Hepatocyte (in vitro differentiated cells): ENCODE measurements around the gene RASD2. TPM values are rescaled to one million over a fixed set of nuclear protein-coding genes. Genes with fewer than 3 reads are reported as not detected.

ENCODE experiments used
- DNase-seq: peaks from one replicate; pipeline ENCODE4 v3.0.0-alpha.2; 2016; ENCODE audit warnings: low spot score
- H2AFZ ChIP-seq: fragments of 200-600 bp; sonication (generic); 2 replicates; pipeline ENCODE4 v1.6.0; 2016; ENCODE audit warnings: antibody characterized with exemption, mild to moderate bottlenecking
- H3K27ac ChIP-seq: fragments of 200-600 bp; sonication (generic); 2 replicates; pipeline ENCODE4 v1.5.1; 2016; ENCODE audit warnings: mild to moderate bottlenecking
- H3K27me3 ChIP-seq: fragments of 200-600 bp; sonication (generic); 2 replicates; pipeline ENCODE4 v1.6.1; 2016
- H3K36me3 ChIP-seq: fragments of 200-600 bp; sonication (generic); replicated peaks from 2 replicates; pipeline ENCODE4 v1.5.1; 2016; ENCODE audit warnings: low read depth; ENCODE audit not compliant: insufficient read depth
- H3K4me1 ChIP-seq: fragments of 200-600 bp; sonication (generic); 2 replicates; pipeline ENCODE4 v1.5.1; 2016; ENCODE audit warnings: mild to moderate bottlenecking, moderate library complexity; ENCODE audit not compliant: insufficient read depth
- H3K4me2 ChIP-seq: fragments of 200-600 bp; sonication (generic); 2 replicates; pipeline ENCODE4 v1.6.0; 2016
- H3K4me3 ChIP-seq: fragments of 200-600 bp; sonication (generic); 2 replicates; pipeline ENCODE4 v1.5.1; 2016; ENCODE audit warnings: mild to moderate bottlenecking
- H3K79me2 ChIP-seq: fragments of 200-600 bp; sonication (generic); 2 replicates; pipeline ENCODE4 v1.6.0; 2017; ENCODE audit warnings: mild to moderate bottlenecking
- H3K9me2 ChIP-seq: fragments of 200-600 bp; sonication (generic); replicated peaks from 2 replicates; pipeline ENCODE4 v1.6.0; 2017; ENCODE audit warnings: mild to moderate bottlenecking; ENCODE audit not compliant: insufficient read depth
- H3K9me3 ChIP-seq: fragments of 200-600 bp; sonication (generic); 2 replicates; pipeline ENCODE4 v1.5.1; 2016; ENCODE audit warnings: low read depth, mild to moderate bottlenecking
- H4K20me1 ChIP-seq: fragments of 200-600 bp; sonication (generic); 2 replicates; pipeline ENCODE4 v1.6.0; 2016; ENCODE audit warnings: mild to moderate bottlenecking; ENCODE audit not compliant: insufficient read depth, poor library complexity, severe bottlenecking
- EZH2 ChIP-seq: fragments of 200-600 bp; sonication (generic); IDR thresholded peaks from 2 replicates; pipeline ENCODE4 v1.6.1; 2016; ENCODE audit warnings: antibody characterized with exemption, mild to moderate bottlenecking, borderline replicate concordance
- EZH2phosphoT487 ChIP-seq: fragments of 200-600 bp; sonication (generic); IDR thresholded peaks from one replicate; pipeline ENCODE4 v1.6.1; 2018; ENCODE audit warnings: antibody characterized with exemption, mild to moderate bottlenecking, low read depth, moderate library complexity; ENCODE audit not compliant: unreplicated experiment, severe bottlenecking
- WGBS: methylation state at CpG from one replicate; pipeline ENCODE4 v1.1.6; 2016; ENCODE audit warnings: low lambda C conversion rate; ENCODE audit errors: missing lambda C conversion rate; 5-methylcytosine and 5-hydroxymethylcytosine counted together
- polyA plus RNA-seq: library from polyadenylated mRNA; unstranded; fragments of >200 nt; fragmentation: Nextera tagmentation; extraction: Ambion mirVana; gene quantifications from 2 replicates; pipeline ENCODE4 v1.2.1, GENCODE V29; 2016
- total RNA-seq: library from RNA; depleted of rRNA; stranded (reverse); fragments of >200 nt; gene quantifications from 2 replicates; pipeline ENCODE4 v1.2.3, GENCODE V29; 2014
- TF ChIP-seq, protein P1 (sequence below): fragments of 200-600 bp; sonication (generic); IDR thresholded peaks from 2 replicates; pipeline ENCODE4 v1.5.1; 2016; ENCODE audit warnings: antibody characterized with exemption, mild to moderate bottlenecking; ENCODE audit not compliant: poor library complexity

RASD2 gene
- total and polyA plus RNA-seq, 2 experiments from 2014 or later, result 1.3 to 12.7 TPM

DNA sequence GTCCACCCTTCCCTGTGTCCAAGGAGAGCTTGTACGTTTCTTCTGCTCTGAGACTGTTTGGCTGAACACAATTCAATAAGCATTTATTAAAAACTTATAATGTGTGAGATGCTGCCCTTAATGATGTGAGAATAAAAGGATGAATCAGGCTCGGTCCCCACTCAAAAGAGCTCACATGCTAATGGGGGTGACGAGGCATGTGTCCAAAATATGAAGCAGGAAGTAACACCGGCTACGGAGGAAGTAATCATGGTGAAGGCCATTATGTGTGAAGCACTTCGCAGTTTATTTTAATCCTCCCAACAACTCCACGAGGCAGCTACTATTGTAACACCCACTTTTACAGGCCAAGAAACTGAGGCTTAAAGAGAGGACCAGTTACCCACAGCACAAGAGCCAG is 3.4 kb upstream of the RASD2 start:
- no peak overlapping the region for H3K4me3 ChIP-seq

DNA sequence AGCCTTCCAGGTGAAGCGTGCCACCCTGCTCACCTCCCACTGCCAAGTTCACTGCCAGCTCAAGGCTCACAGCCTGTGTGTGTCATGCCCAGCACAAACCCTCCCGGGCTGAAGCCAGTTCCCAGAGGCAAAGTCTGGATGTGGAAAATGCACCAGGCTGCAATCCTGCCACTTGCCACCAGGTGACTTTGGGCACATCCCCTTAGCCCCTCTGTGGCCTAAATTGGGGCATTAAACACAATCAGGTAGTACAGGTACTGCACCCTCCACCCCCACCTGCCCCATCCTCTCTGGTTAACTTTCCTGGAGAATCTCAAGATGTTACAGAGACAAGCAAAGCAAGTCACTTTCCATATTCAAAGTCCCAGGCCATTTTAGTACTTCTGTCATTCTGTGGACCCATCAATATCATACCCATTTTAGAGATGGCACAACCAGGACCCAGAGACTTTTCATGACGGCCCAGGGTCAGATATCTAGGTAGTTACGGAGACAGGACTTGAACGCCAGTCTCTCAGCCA is 1.8 kb upstream of the RASD2 start:
- H3K27me3 ChIP-seq, result peaks cover 30% of the 10 kb centered on the region

More for the DNA sequence above, 3.4 kb upstream of the RASD2 start:
- H3K4me2 ChIP-seq, result no peak overlapping the region
- no peak overlapping the region for H2AFZ ChIP-seq
- H3K79me2 ChIP-seq, result no peaks in the 10 kb centered on the region
- 79% methylated on average over 7 of the region's 7 CpGs for WGBS
- no peaks in the 10 kb centered on the region for H3K9me3 ChIP-seq
- H3K27ac ChIP-seq, result no peak overlapping the region
- no peaks in the 10 kb centered on the region for H4K20me1 ChIP-seq
- no peaks in the 10 kb centered on the region for H3K9me2 ChIP-seq
- peaks cover 14% of the 10 kb centered on the region for H3K27me3 ChIP-seq
- TF ChIP-seq EZH2 (no peak), EZH2phosphoT487 (no peak)
- TF ChIP-seq, protein P1, sequence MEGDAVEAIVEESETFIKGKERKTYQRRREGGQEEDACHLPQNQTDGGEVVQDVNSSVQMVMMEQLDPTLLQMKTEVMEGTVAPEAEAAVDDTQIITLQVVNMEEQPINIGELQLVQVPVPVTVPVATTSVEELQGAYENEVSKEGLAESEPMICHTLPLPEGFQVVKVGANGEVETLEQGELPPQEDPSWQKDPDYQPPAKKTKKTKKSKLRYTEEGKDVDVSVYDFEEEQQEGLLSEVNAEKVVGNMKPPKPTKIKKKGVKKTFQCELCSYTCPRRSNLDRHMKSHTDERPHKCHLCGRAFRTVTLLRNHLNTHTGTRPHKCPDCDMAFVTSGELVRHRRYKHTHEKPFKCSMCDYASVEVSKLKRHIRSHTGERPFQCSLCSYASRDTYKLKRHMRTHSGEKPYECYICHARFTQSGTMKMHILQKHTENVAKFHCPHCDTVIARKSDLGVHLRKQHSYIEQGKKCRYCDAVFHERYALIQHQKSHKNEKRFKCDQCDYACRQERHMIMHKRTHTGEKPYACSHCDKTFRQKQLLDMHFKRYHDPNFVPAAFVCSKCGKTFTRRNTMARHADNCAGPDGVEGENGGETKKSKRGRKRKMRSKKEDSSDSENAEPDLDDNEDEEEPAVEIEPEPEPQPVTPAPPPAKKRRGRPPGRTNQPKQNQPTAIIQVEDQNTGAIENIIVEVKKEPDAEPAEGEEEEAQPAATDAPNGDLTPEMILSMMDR, result no peak
- peaks cover 10% of the 10 kb centered on the region for H3K4me1 ChIP-seq
- H3K36me3 ChIP-seq, result no peaks in the 10 kb centered on the region
- DNase-seq, result no peak

DNA sequence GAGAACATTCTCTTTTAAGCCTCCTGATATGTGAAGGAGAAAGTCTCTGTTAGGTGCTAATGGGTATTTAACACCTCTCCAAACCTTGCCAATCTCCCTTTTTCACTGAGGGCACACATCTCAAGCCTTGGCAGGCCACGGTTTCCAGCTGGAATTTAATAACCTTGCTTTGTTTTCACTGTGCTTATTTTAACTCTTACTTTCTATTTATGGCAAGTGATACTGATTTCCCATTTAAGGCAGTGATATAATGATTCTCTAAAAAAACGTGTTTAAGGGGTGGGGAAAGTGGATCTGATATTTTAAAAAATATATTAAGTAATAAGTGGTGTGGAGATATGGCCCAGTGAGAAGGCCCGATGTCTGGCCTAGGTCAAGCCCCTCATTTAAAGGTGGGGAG is 1.1 kb upstream of the RASD2 start:
- Histone ChIP-seq H3K4me3 (no peak overlapping the region), H3K4me1 (peaks cover 10% of the 10 kb centered on the region), H2AFZ (no peak overlapping the region), H4K20me1 (no peaks in the 10 kb centered on the region), H3K9me2 (no peaks in the 10 kb centered on the region), H3K36me3 (no peaks in the 10 kb centered on the region), H3K27me3 (peaks cover 36% of the 10 kb centered on the region), H3K4me2 (peak overlapping the region; percentile 99), H3K79me2 (no peaks in the 10 kb centered on the region), H3K9me3 (no peaks in the 10 kb centered on the region), H3K27ac (no peak overlapping the region)
- DNase-seq, result no peak
- 38% methylated on average over 3 of the region's 3 CpGs for WGBS
- TF ChIP-seq EZH2phosphoT487, result no peak
- TF ChIP-seq, protein P1, result no peak
- no peak for TF ChIP-seq EZH2

More for the DNA sequence above, 1.8 kb upstream of the RASD2 start:
- Histone ChIP-seq H3K4me2 (no peak overlapping the region), H3K9me2 (no peaks in the 10 kb centered on the region), H2AFZ (no peak overlapping the region), H3K27ac (no peak overlapping the region), H3K9me3 (no peaks in the 10 kb centered on the region), H3K4me3 (no peak overlapping the region), H3K4me1 (peaks cover 10% of the 10 kb centered on the region), H3K79me2 (no peaks in the 10 kb centered on the region), H4K20me1 (no peaks in the 10 kb centered on the region), H3K36me3 (no peaks in the 10 kb centered on the region)
- no peak for DNase-seq
- TF ChIP-seq EZH2phosphoT487, result no peak
- TF ChIP-seq, protein P1, result peak; percentile 32
- 71% methylated on average over 5 of the region's 5 CpGs for WGBS
